GM04504 (cell line): ENCODE measurements around the gene DAAM1.
A peak's percentile ranks its signal among the peaks of the same experiment; 100 is the strongest.

Experiments
- DNase-seq: peaks from one replicate; pipeline ENCODE4 v3.0.0-alpha.2; 2012; ENCODE audit warnings: low read depth

DAAM1 gene

DNA sequence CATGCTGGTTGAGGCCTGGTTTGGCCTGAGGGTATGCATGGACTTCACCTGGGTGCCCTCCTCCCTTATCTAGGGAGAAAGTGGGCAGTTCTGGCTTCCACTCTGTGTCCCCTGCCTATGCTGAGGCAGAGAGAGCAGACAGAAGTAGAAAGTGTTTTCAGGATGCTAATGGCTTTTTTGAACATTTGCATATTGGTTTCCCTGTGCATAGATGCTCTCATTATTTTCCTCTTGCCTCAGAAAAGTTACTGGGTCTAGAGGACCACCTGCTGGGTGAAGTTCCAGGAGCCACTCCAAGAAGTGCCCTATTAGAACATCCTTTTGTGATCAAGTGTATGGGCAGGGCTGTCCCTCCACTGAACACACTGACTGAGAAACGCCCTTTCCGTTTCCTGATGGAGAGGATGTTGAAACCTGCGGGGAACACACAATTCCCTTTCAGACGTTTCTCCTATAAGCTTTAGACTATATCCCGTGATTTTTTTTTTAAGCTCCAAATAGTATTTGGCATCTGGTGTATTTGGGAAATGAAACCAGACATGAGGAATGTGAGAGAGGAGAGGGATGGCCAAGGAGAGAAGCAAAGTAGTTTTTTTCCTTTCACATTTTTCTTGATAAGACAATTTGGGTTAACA, 66.6 kb downstream of the DAAM1 start:
- no peak for DNase-seq

GRCh38 chr14:59256331-59256730, 67.9 kb downstream of the DAAM1 start:
- DNase-seq: no peak

DNA sequence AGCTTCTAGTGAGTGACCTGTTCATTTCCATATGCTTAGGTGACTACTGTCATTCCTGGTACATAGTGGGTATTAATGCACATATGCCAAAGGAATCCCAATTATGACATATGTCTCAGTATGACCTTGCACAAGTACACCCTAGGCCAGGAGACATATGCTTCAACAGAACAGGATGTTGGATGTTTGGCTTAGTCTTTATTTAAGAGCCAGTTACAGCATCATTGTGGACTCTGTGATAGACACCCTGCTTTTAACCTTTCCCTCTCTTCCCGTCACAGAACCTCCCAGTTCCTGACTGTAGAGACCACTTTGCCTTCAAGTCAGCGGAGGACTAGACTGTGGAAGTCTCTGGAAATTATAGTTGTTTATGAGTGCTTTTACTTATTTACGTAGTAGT, 72.9 kb downstream of the DAAM1 start:
- no peak for DNase-seq

DNA sequence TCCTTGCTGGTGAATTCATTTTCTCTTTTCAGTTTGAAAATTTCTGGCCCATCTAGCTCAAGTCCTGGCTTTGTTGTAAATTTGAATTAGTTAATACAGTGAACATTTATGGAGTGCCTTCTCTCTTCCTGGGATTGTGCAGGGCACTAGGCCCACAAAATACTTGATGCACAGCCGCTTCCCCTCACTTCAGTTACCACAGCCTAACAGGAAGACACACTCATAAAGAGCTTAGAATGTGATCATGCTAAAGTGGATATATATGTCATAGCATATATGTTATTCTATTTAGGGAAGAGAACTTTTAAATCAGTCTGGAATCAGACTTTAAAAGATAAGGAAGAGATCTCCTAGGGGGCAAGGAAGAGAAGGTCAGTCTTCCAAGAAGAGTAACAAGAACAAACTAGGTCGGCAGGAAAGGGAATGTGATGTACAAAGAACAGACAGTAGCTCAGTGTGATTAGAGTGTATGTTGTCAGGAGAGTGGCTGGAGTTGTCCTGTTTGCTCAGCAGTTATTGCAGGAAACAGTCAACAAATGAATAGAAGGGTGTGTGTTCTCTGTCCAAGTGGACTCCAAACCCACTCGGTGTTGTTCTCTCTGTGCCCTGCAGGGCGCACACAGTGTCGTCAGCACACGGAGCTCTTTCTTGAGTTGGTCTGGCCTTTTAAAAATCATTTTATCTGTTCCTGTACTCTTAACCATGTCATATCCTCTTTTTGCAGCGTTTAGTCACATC, 74.4 kb downstream of the DAAM1 start:
- DNase-seq: no peak

GRCh38 chr14:59265808-59266207, 77.3 kb downstream of the DAAM1 start:
- no peak for DNase-seq

DNA sequence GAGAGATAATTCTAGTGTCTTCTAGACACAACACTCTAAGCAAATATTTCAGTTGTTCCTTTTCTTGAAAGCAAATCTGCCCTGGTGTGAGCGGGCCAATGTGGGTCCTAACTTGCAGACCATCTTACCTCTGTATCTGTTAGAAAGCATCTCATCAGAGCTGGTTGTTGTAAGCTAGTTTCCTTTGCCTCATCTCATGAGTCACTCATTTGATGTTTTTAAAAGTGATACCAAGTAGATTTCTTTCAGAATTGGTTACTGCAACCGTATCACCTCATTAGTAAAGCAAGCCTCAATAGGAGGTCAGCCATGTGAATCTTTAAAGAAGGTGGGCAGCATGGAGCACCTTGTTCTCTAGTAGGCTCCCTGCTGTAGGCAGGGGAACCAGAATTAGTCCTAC, 78.6 kb downstream of the DAAM1 start:
- no peak for DNase-seq

DNA sequence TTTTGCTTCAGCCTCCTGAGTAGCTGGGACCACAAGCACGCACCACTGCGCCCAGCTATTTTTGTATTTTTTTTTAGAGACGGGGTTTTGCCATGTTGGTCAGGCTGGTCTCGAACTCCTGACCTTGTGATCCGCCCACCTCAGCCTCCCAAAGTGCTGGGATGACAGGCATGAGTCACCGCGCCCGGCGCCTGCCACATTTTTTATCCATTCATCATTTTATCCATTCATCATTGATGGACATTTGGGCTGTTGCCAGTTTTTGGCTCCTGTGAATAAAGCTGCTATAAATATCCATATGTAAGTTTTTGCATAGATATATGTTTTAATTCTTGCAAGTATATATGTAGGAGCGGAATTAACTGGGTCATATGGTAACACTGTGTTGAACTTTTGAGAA, 79.5 kb downstream of the DAAM1 start:
- DNase-seq: no peak

DNA sequence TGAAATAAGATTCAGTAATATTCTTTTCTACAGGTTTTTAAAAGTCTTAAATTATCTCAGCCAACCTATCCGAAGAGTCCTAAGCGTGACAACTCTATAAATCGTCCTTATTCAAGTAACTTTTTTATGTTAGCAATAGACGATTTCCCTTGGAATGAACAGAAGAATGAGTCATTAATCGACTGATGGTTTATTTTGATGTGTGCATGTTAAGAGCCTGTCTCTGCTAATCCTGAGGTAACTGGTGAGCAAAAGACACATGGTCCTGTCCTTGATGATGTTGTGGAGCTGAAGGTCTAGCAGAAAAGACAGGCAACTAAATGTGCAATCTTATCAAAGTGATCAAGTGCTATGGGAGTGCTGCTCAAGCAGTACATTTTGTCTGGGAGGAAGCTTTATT, 80.4 kb downstream of the DAAM1 start:
- no peak for DNase-seq

- DNase-seq: no peak
These were observed 81.0 kb downstream of the DAAM1 start for GRCh38 chr14:59269466-59269865.

DNA sequence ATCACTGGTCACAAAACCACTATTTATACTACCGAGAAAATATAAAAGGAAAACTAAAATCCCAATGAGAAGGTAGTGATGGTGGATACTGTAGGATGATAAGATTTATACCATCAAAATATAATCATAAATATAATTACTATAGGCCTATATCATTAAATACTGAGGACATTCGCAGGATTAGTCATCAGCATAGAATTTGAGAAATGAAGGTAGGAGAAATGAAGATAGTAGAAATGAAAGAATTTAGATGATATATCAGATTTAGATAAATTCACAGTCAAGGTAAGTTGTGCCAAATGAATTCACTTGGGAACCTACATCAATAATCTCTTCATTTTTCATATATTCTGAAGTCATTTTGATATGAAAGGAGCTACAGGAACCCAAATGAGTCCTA, 82.8 kb downstream of the DAAM1 start:
- no peak for DNase-seq

GRCh38 chr14:59271734-59272133, 83.3 kb downstream of the DAAM1 start:
- no peak for DNase-seq

GRCh38 chr14:59272633-59273032, 84.2 kb downstream of the DAAM1 start:
- no peak for DNase-seq

- DNase-seq: no peak
These were observed 85.3 kb downstream of the DAAM1 start for GRCh38 chr14:59273737-59274136.

DNA sequence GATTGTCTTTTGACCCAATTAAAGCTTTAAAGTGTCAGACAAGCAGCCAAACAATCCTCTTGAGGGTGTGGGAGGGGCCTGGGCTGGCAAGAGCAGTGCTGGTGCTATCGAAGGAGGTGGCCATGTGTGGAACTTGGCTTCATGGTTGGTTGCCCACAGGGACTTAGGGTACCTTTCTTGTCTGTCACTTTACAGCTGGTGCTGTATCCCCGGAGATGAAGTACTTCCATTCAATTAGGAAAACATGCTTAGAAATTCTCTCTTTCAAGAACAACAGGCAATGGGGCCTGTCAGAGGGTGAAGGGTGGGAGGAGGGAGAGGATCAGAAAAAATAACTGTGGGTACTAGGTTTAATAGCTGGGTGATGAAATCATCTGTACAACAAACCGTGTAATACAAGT, 86.5 kb downstream of the DAAM1 start:
- no peak for DNase-seq

GRCh38 chr14:59275668-59276067, 87.2 kb downstream of the DAAM1 start:
- DNase-seq: peak; percentile 70

DNA sequence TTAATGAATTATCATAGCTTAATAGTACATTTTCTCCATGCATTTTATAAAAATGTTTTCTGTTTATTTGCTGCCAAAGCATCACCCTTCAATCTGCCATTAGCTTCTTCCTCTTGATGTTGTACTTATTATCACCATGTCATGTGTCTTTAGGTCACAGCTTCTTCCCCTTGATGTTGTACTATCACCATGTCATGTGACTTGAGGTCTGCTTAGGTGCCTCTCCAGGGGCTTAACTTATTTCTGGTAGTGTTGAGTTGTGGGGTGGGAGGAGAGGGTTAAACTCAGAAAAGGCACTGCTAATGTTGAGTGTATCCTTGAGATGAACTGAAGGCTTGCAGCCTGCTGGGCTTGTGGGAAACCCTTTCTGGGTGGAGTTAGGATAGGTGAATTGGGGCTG, 87.8 kb downstream of the DAAM1 start:
- no peak for DNase-seq

- no peak for DNase-seq
These were observed 89.2 kb downstream of the DAAM1 start for GRCh38 chr14:59277659-59278058.

GRCh38 chr14:59278111-59278510, 89.6 kb downstream of the DAAM1 start:
- peak; percentile 55 for DNase-seq

DNA sequence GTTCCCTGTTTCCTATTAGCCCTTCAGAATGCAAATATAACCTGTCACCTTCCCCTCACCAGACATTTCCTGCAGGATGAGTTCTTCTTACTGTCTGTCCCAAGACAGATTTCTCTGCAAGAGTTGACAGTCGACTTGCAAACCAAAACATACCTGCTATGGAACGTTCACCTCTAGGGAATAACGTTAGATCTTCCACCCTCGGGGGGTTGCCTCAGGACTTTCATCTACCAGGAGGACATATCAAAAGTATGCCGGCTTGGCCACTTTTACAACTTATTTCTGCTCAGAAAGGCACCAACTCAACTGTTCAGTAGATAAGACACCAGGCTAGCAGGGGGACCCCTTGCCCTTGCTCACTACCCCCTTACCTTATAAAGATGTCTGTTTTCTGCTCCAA, 92.5 kb downstream of the DAAM1 start:
- DNase-seq: no peak

- DNase-seq: peak; percentile 47
These were observed 93.3 kb downstream of the DAAM1 start for GRCh38 chr14:59281609-59282377.

- peak; percentile 32 for DNase-seq
These were observed 93.9 kb downstream of the DAAM1 start for GRCh38 chr14:59282378-59282765.

- DNase-seq: peak; percentile 23
These were observed 94.9 kb downstream of the DAAM1 start for GRCh38 chr14:59283361-59283760.

DNA sequence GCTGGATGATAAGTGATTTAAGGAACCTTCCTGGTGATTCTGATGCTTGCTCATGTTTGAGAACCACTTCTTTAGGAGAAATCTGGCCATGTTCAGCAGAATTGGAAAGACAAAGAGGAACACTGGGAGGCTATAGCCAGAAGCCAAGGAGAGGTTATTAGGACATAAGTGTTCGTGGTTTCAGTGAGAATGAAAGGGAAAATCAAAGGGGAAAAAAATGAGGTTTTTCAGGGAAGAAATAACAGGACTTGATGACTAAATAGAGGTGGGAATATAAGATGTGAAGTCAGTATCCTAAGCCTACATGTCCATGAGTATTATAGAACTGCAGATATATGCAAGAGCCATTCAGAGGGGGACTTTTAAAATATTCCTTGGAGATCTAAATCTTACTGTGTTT, 95.6 kb downstream of the DAAM1 start:
- DNase-seq: no peak
